Keratinocyte (primary cell): Measurements from ENCODE around the gene KCNMA1.

Experiments
- CTCF ChIP-seq, 3 experiments: IDR thresholded peaks in 1 of 3; conservative IDR thresholded peaks in 1 of 3; optimal IDR thresholded peaks in 1 of 3; 2 replicates in 2 of 3; 3 replicates in 1 of 3; pipeline versions ENCODE3 to v1.5.1; 2011; ENCODE audit warnings: low read length in 3 of 3, mild to moderate bottlenecking in 3 of 3, moderate library complexity in 2 of 3, control low read depth in 1 of 3, inconsistent platforms in 1 of 3; ENCODE audit not compliant: insufficient read depth in 2 of 3; ENCODE audit errors: extremely low read depth in 1 of 3
- EZH2 ChIP-seq: IDR thresholded peaks from one replicate; pipeline ENCODE4 v1.6.1; 2012; ENCODE audit warnings: inconsistent platforms, mild to moderate bottlenecking, low read length, moderate library complexity

DNA sequence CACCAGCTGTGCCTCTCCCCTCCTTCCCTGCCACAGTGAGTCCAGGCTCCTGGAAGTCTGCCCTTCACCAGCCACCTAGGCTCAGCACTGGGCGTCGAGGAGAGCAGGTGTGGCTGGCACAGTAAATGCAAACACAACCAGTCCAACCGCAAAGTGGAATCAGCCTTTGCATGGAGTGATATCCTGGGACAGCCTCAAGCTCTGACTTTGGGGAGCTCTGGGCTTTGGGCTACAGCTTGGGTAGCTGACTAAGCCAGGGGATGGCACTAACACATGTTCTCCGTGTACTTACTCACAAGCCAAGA, 312.4 kb downstream of the KCNMA1 start:
- no peak for TF ChIP-seq CTCF (optimal IDR thresholded peaks at IDR 0.05 in 1 of 3, IDR thresholded peaks at IDR 0.05 in 1 of 3, conservative IDR thresholded peaks at IDR 0.05 in 1 of 3; ENCODE audit: extremely low read depth in 1 of 3, insufficient read depth in 2 of 3, low read length in 3 of 3)
- TF ChIP-seq EZH2, result no peak
